A673 (cell line): ENCODE measurements around the gene L2HGDH.

Experiments used
- EZH2 ChIP-seq: fragments of 200-600 bp; sonication (generic); IDR thresholded peaks from 2 replicates; pipeline ENCODE4 v1.6.1; 2017; ENCODE audit warnings: borderline replicate concordance, low read depth, mild to moderate bottlenecking, mixed read lengths, antibody characterized with exemption, low read length; ENCODE audit not compliant: poor library complexity, severe bottlenecking
- TF ChIP-seq, protein P1 (sequence below): fragments of 300-800, 200-600 bp; sonication (generic); conservative IDR thresholded peaks from 2 replicates; pipeline ENCODE4 v1.5.1; 2017; ENCODE audit warnings: low read depth, mild to moderate bottlenecking, antibody characterized with exemption, low read length, moderate library complexity, mixed read lengths

DNA sequence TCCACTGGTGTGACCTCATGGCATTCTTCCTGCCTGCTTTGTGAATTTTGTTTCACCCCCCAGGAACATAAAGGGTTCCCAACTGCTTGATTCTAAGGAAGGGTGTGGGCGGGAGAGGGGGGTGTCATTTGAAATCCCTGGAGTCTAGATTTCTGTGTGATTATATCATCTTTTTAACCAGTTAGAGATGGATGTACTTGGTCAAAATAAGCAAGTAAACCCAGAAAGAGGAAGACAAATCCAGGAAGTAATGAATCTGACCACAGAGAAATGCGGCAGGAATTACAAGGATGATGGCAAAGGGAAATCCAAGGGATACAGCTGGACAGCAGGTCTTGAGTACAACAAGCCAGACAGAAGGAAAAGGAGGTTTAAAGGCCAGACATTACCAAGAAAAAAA, 38.9 kb upstream of the L2HGDH start:
- TF ChIP-seq, protein P1, sequence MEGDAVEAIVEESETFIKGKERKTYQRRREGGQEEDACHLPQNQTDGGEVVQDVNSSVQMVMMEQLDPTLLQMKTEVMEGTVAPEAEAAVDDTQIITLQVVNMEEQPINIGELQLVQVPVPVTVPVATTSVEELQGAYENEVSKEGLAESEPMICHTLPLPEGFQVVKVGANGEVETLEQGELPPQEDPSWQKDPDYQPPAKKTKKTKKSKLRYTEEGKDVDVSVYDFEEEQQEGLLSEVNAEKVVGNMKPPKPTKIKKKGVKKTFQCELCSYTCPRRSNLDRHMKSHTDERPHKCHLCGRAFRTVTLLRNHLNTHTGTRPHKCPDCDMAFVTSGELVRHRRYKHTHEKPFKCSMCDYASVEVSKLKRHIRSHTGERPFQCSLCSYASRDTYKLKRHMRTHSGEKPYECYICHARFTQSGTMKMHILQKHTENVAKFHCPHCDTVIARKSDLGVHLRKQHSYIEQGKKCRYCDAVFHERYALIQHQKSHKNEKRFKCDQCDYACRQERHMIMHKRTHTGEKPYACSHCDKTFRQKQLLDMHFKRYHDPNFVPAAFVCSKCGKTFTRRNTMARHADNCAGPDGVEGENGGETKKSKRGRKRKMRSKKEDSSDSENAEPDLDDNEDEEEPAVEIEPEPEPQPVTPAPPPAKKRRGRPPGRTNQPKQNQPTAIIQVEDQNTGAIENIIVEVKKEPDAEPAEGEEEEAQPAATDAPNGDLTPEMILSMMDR = no peak
- no peak for TF ChIP-seq EZH2
